Cerebellar nuclear complex (tissue), 1 donor: ENCODE measurements around the gene PDXDC1.
"Not testable (repeated sequence)": the region's sequence is repeated elsewhere in the genome, so short reads cannot be mapped to it uniquely, and the experiment has no call there.

Experiments used
- DNase-seq, 2 experiments: peaks; one replicate each; lab custom pipeline; 2025; lab: John Stamatoyannopoulos, UW

The PDXDC1 gene

DNA sequence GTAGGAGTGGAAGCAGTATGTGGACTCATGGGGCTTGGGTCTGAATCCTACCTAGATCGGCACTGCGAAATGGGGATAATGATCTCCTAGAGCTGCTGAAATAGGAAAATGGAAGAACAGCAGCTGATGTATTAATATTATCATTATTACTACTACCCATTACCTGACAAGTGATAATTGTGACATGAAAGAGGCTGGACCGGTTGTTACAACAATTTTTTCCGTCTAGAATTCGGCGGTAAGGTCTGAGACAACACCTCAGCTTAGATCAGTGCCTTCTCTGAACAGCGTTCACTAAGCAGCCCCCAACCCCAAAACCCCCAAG is 533 bp upstream of the PDXDC1 start:
- not testable (repeated sequence) for DNase-seq

DNA sequence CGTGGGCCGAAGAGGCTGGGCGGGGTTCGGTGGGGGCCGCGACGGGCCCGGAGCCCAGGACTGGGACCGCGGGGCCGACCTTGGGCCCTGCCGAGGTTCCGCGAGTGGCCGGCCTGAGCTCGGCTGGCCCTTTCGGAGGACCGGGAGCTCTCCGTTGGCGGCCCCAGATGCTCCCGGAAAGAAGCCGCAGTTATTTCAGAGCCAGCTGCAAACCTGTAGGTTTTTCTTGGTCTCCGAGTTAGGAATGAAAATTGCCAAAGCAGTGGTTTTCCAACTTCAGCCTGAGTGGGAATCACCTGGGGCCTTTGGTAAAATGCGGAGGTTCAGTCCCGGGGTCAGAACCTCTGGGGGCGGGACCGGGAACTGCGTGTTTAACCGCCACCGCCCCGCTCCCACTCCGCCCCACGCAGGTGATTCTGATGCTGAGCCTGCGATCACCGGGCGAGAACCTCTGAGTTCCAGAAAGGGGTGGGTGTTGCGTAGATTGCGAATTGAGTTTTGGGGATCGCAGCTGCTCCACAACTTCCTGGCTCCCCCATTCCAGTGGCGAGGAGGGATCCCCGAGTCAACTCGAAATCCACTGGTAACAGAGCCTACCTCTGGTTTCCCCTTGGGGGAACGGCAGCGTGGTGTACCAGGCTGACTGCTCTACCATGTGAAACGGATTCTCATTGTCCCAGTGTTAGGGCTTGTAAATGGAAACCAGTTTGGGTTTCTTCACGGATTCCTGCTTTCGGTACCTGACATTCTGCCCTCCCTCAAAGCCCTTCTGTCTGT is 780 bp downstream of the PDXDC1 start:
- not testable (repeated sequence) for DNase-seq

DNA sequence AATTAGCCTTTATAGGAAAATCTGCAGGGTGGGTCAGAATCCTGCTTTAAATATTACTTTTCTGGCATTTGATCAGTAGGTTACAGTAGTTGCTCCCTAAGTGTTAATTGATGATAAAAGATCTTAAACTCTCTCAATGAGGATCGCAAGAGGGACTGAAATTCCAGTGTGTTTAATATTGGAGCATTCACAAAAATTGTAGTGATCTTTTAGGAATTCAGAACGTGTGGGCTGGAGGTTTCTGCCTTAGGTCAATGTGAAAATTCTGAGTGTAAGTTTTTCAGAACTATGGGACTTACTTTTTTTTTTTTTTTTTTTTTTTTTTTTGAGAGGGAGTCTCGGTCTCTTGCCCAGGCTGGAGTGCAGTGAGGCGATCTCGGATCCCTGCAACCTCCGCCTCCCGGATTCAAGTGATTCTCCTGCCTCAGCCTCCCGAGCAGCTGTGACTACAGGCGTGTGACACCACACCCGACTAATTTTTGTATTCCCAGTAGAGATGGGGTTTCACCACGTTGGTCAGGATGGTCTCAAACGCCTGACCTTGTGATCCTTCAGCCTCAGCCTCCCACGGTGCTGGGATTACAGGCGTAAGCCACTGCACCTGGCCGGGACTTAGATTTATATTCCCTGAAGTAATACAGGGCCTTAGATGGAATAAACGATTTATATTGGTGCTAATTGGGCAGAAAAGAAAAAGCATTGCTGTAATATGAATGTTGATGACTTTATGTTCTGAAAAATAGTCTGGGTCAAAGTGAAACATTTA is 2.3 kb downstream of the PDXDC1 start:
- DNase-seq = not testable (repeated sequence)

DNA sequence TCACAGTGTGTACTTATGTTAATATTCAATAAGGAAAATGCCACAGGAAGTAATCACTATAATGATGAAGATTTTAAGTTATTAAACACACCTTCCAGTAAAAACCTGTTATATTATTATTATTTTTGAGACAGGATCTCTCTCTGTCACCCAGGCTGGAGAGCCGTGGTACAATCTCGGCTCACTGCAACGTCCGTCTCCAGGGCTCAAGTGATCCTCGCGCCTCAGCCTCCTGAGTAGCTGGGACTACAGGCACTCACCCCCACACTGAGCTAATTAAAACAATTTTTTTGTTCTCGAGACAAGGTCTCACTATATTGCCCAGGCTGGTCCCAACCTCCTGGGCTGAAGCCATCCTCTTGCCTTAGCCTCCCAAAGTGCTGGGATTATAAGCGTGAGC is 3.5 kb downstream of the PDXDC1 start:
- not testable (repeated sequence) for DNase-seq

DNA sequence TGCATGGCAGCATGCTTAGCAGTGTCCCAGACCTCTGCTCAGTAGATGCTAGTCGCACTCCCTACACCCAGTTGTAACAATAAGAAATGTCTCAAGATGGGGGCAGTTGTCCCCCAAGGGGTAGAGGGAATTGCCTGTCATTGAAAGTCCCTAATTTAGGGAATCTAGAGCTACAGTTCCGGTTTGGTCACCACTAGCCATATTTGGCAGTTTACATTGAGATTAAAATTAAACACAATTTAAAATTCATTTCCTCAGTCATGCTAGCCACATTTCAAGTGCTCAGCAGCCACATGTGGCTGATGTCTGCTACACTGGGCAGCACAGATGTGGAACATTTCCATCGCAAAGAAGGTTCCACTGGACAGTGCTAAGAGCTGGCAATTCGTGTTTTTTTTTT is 4.1 kb downstream of the PDXDC1 start:
- not testable (repeated sequence) for DNase-seq

DNA sequence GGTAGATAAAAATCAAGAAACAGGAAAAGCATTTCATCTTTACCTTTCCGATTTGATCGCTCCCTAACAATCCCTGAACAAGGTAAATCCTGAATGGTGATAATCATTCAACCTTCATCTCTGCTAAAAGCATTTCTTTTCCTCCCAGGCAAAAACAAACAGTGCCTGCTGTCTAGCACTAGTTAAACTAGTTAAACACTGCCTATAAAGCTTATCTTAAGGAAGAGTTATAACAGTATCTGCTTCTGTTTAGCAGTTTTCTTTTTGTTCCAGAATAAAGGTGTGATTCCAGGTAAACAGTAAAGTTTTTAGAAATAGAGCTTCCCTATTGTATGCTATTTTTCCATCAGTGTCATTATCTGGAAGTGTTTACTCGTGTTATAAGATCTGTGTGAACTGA is 6.4 kb downstream of the PDXDC1 start:
- not testable (repeated sequence) for DNase-seq

DNA sequence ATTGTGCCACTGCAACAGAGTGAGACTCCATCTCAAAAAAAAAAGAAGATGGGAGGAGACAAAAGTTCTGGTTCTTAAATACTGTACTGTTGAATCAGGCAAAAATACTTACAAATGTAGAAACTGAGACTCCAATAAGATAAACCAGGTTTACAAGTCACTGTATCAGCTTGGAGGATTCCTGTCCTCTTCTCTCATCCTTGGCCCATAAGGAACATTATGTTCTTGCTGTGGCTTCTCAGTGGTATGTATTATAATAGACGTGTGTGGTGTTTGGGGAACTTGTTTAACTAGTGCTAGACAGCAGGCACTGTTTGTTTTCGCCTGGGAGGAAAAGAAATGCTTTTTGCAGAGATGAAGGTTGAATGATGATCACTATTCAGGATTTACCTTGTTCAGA is 7.7 kb downstream of the PDXDC1 start:
- DNase-seq = not testable (repeated sequence)

DNA sequence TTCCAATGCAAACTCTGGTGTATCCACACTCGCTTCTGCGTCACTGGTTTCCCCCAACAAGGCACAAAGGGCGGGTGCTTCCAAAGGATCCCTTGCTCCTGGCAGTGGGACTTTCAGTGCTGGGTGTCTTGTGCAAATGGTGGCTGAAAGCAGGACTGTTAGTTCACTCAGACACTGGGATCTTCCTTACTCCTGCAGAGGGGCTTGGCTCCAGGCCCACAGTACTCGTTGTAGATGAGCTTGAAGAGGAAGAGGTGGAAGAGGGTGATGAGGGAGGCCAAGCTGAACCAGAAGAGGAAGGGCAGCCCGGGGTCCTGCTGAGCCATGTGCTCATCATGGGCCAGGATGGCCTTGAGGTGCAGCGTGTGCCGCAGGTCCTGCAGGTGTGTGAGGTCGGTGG is 13.3 kb downstream of the PDXDC1 start:
- not testable (repeated sequence) for DNase-seq

DNA sequence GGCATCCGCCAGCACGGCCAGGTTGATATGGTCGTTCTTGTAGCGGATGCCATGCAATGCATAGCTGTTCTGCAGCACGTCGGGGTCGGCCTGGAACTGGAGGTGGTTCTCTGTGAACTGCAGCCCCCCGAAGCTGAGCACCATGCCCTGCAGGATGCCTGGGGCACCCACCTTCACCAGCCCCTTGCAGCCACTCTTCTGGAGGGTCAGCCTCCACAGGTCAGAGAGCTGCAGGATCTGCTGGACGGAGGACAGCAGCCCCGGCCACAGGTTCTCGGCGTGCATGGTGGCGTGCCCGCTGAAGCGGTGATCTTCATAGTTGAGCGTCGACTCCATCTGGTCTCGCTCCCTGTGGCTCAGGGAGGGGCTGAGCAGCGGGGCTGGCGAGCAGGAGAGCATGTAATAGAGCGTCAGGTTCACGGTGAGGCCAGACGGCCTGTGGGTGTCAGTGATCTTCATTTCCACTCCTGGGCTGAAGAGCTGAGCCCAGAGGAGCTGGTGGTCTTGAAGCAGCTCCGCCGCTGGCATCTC is 13.9 kb downstream of the PDXDC1 start:
- DNase-seq = not testable (repeated sequence)

DNA sequence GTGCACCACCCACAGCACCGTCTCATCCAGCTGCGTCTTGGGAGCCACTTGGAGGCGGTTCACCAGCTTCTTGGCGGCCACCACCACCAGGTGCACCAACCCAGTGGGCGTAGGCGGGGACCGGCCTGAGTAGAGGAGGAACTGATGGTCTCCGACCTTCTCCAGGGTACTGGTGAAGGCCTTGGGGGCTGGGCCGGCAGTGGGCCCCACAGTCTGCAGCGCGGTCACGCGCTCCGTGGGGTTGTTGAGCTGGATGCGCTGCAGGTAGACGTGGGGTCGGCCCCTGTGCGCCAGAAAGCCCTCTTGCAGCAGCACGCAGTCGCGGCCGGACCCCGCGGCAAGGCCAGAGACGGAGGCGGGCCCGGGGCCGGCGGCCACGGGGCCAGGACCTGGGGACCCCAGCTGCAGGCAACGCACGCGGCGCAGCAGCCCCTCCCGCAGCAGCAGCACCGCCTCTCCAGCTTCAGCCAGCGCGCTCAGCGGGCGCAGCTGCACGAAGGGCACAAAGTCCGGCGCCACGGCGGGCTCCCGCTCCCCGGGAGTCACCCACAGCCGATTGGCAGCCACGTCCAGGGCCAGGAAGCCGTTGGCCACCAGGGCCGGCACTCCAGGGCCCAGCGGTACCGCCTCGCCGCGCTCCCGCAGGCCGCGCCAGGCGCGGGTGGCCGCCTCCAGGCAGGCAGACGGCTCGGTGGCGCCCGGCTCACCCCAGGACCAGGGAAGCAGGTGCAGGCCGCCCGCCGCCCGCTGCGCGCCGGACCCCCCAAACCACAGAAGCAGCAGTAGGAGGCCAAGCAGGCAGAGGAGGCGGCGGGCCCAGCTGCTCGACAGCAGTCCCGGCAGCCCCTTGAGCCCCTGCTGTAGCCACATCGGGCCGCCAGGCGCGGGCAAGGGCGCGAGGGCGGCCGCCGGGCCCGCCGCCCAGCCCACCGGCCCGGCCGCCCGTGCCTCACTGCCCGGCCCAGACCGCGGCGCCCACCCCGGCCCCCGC is 14.8 kb downstream of the PDXDC1 start:
- DNase-seq = not testable (repeated sequence)

DNA sequence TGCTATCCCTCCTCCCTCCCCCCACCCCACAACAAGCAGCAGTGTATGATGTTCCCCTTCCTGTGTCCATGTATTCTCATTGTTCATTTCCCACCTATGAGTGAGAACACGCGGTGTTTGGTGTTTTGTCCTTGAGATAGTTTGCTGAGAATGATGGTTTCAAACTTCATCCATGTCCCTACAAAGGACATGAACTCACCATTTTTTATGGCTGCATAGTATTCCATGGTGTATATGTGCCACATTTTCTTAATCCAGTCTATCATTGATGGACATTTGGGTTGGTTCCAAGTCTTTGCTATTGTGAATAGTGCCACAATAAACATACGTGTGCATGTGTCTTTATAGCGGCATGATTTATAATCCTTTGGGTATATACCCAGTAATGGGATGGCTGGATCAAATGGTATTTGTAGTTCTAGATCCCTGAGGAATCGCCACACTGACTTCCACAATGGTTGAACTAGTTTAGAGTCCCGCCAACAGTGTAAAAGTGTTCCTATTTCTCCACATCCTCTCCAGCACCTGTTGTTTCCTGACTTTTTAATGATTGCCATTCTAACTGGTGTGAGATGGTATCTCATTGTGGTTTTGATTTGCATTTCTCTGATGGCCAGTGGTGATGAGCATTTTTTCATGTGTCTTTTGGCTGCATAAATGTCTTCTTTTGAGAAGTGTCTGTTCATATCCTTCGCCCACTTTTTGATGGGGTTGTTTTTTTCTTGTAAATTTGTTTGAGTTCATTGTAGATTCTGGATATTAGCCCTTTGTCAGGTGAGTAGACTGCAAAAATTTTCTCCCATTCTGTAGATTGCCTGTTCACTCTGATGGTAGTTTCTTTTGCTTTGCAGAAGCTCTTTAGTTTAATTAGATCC is 18.7 kb downstream of the PDXDC1 start:
- DNase-seq = not testable (repeated sequence)

DNA sequence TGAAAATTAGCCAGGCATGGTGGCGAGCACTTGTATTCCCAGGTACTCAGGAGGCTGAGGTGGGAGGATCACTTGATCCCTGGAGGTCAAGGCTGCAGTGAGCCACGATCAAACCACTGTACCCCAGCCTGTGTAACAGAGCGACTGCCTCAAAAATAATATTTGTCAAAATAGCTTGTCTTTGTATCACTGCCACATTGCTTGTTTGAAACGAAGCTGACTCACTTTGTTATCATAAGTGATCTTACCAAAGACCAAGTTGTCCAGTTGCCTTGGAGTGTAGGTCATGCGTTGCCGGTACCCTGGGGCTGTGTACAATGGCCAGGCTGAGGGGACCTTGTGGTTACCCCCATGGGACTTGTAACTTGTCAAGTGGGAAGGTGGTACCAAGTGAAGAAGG is 21.9 kb downstream of the PDXDC1 start:
- DNase-seq = not testable (repeated sequence)

DNA sequence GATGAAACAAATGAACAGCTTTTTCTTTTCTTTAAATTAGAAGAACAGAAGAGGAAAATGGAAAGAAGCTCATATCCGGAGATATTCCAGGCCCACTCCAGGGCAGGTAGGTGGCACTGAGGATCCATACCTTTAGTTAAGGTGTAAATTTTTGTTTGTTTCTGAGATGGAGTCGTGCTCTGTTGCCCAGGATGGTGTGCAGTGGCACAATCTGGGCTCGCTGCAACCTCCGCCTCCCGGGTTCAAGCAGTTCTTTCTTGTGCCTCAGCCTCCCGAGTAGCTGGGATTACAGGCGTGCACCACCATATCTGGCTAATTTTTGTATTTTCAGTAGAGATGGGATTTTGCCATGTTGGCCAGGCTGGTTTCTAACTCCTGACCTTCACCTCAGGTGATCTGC is 23.5 kb downstream of the PDXDC1 start:
- DNase-seq = not testable (repeated sequence)

DNA sequence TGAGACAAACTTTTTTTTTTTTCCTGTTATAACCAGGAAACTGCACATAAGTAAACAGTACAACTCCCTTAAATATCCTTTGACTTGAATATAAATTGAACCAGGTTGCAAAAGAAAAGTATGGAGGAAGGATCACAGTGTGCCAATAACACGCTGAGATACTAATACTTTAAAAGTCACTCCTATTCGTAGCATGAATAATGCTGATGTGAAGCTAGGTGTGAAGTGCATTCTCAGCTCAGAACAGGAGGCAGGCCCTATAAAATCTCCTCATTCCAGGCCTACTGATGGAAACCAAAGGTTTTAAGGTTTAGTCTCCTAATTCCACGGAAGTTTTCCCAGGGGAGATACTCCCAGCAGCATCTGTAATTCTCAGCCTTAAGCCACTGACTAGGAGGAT is 25.0 kb downstream of the PDXDC1 start:
- DNase-seq = not testable (repeated sequence)

DNA sequence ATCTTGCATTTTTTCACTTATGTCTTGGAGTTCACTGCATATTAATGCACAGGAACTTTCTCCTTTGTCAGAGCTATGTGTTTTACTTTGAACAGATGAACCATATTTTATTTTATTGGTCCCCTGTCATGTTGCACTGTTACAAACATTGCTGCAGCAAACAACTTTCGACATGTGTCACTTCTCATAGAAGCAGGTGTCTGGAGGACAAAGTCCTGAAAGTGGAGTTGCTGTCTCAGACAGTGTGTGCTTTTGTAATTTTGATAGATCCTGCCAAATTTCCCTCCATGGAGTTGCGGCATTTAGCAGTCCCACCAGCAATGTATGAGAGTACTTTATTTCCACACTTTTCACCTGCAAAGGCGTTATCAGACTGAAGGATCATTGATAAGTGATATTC is 27.6 kb downstream of the PDXDC1 start:
- not testable (repeated sequence) for DNase-seq

DNA sequence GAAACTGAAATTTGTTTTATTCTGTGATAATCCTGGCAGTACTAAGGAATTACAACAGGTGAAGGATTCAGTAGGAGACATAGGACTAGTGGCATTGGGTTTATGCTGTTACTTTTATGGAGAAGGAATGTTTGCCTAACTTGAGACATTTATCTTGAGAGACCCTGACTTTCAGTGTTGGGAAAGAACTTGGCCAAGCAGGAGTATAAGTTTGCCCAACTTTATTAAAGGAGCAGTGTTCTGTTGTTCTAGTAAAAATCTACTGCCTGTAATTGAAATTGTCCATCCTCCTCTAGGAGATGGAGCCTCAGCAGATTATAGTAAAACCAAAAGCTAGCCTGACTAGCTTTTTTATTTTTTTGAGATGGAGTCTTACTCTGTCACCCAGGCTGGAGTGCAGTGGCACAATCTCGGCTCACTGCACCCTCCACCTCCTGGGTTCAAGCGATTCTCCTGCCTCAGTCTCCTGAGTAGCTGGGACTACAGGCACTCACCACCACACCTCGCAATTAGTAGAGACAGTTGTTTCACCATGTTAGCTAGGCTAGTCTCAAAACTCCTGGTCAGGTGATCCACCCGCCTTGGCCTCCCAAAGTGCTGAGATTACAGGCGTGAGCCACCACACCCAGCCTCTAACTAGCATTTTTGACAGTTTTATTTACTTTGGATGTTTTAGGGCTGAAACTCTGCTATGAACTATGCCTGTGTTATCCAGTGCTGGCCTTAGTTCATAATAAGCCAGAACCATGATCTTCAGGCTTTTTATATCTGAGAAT is 30.7 kb downstream of the PDXDC1 start:
- not testable (repeated sequence) for DNase-seq

DNA sequence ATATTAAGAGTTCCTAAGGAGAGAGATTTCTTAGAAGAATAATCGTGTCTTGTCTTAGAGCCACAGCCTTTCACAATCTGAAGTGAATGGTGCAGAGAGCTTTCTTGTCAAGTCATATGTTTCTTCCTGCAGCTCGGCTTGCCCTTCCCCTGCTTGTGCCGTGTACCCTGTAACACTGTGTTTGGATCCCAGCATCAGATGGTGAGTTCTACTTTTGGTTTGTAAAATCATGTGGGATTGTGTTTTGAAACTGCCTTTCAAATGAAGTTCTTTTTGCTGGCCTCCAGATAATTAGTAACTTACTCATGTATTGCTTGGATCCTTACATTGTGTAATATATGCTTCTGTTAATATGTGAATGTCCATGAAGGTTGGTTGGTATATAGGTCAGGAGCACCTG is 33.8 kb downstream of the PDXDC1 start:
- not testable (repeated sequence) for DNase-seq

DNA sequence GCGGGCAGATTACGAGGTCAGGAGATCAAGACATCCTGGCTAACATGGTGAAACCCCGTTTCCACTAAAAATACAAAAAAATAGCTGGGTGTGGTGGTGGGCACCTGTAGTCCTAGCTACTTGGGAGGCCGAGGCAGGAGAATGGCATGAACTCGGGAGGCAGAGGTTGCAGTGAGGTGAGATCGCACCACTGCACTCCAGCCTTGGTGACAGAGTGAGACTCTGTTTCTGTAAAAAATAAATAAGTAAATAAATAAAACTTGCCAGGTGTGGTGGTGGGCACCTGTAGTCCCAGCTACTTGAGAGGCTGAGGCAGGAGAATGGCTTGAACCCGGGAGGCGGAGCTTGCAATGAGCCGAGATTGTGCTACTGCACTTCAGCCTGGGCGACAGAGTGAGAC is 38.1 kb downstream of the PDXDC1 start:
- not testable (repeated sequence) for DNase-seq

DNA sequence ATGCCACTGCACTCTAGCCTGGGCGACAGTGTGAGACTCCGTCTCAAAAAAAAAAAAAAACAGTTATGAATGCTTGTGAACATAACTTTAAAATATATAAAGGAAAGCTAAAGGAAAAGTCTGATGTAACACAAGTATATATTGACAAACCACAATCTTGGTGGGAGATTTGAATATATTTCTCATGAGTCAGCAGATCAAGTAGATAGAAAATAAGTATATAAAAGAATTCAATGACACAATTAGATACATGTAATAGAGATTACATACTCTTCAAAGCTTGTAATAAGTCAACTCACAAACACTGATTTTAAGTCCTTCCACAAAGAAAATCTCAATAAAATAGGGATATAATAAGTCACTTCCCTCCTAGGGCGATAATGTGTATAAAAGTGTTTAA is 40.8 kb downstream of the PDXDC1 start:
- DNase-seq = not testable (repeated sequence)

DNA sequence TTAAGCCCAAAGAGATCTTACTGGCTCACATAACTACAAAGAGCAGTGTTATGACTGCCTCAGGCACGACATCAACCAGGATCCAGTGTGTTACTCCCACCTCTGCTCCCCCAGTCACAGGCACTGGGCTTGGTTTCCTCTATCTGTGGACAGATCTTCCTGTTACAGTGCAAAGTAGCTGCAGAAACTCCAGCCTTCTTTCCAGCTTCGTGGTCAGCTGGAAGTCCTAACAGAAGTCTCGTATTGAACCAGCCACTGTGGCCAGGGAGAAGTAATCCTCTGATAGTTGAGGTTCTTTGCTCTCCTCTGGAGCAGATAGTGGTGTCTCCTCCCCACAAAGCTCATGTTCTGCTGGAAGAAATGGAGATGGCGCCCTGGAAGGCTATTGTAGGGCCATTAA is 41.5 kb downstream of the PDXDC1 start:
- not testable (repeated sequence) for DNase-seq
